ENCODE data around the gene LMOD2. TPM values are rescaled to one million over a fixed set of nuclear protein-coding genes. Genes with fewer than 3 reads are reported as not detected.

Gene LMOD2
- total RNA-seq, 1 experiment from 2014 or later, result not detected

DNA sequence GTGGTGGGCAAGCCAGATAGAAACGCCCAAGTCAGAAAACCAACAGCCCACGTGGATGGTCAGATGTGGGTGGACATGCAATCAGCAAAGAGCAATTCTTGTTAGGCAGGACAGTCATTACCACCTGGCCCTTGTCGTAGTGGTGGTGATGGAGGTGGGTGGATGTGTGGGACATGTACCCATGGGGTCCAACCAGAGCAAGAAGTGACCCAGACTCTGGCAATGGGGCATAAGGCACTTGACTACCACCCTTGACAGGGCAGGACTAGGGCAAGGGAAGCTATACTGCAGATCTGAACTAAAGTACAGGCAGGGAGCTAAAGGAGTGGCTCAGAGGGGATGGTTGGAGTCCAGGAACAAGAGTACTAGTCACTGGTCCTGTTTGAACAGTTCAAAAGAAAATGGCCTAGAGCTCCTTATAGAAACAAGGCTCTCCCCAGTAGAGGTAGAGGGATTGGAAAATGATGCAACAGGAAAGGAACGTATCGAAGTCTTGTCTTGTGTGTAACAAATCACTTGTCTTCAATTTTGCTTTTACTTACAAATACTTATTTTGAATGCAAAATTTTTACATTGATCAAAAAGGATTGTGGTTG, 17.6 kb downstream of the LMOD2 start:
- DNase-seq (ENCODE audit: low read depth), result no peak

DNA sequence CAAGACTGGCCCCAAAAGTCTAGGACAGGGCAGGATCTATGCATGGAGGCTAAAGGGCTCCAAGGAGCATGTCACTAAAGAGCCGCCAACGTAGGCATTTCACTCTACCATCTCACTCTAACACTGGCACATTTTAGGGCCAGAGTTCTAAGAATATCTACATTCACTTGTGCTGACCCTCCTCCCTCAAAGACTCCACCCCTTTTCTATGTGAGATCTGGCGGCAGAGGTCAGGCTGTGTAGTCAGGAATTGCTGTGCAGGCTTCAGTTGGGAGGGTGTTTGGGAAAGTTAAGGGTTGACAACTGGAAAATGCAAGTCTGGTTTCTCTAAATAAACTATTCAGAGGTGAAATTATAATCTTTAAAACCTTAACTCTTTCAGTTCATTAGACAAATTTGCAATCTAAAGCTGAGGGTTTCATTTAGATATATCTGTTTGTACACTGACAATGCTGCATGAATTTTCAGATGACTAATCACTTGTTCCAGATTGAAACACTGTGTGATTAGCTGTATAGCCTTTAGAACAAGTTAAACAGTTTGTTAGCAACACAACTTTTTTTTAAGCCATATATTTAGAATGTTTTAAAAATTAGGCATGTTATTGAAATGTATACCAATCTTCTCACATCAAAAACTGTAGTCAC, 18.2 kb downstream of the LMOD2 start:
- DNase-seq (ENCODE audit: low read depth), result no peak

DNA sequence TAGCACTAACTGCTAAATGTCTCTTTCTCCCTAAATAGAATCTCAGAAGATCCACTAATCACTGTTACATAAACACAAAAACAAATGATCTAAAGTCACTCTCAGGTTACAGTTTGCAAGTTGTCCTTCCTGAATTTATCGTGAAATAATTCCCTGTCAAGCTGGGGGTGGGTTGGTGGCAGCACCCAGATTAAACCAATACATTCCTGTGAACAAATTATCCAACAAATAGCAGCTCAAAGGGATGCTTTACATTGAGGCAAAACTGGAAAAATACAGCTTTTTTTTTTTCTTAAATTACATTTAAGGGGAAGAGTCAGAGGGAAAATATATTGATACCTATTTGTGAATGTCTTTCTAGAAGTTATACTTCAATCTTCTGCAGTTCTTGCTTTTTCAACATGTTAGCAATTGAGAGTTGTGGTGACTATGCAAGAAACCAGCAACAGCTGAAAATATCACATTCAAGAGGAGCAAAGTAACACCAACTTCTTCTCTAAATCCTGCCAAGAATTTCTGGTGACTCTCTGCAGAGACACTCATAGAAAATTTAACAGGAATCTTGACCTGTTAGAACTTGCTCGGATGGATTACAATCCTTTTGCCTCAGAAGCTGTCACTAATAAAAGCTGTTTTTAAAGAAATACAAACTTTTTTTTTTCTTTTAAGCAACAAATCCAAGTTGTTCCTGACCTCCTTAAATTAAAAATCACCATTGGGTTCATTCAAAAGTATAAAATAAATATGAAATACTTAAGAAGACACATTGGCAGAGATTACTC, 18.9 kb downstream of the LMOD2 start:
- DNase-seq (ENCODE audit: low read depth), result no peak

DNA sequence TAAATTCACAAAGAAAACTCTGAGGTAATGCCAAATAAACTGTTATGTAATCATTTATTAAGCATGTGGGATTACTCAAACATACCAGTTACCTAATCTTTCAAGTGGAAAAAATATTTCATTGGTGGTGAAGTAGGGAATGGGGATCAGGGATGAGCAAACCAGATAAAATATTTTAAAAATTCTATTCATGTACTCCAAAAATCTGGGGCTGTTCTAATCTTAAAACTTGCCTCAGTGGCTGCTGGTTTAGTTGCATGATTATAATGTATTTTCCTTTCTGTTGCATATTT, 19.5 kb downstream of the LMOD2 start:
- no peak for DNase-seq (ENCODE audit: low read depth)

DNA sequence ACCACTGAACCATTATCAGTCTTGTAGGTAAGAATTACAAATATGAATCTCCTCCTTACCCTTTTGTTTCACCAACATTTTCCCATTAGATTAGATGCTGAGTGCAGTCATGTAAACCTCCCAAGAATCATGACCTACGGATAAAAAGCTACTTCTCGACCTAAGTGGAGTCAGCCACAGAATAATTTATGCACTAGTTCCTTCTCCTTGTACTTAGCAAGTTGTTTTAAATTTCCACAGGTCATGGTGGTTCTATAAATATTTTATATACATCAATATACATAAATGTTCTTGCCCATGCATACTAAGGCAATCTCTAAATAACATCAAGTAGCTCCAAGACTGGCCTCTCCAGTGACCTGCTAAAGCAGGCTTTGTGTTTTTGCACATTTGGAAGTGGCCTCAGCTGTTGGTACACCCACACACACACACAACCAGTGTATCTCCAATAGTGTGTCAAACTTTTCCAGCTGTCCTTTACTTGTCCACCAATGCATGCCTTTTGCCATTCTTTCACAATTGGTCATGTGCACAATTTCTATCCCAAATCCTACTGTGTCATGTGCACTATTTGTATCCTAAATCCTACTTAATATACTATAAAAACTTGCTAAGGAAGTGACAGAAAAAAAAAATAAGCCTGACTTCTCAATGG, 21.5 kb downstream of the LMOD2 start:
- DNase-seq (ENCODE audit: low read depth), result no peak

DNA sequence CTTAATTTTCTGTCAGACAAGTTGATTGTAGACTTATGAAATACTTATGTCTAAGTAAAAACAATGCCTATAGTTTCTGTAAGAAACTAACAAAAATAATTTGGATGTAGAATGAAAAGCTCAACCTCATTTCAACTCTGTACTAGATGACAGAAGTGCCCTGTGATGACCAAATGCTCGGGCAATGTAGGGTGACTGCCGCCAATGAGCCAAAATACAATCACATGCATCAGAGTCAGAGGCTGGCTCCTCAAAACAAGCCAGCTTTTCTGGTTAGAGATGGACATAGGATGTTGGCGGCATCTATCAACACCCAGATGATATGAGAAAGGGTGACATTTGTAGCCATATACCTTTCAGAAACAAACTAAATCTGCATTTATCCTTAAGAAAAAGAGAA, 23.9 kb downstream of the LMOD2 start:
- DNase-seq (ENCODE audit: low read depth), result no peak

DNA sequence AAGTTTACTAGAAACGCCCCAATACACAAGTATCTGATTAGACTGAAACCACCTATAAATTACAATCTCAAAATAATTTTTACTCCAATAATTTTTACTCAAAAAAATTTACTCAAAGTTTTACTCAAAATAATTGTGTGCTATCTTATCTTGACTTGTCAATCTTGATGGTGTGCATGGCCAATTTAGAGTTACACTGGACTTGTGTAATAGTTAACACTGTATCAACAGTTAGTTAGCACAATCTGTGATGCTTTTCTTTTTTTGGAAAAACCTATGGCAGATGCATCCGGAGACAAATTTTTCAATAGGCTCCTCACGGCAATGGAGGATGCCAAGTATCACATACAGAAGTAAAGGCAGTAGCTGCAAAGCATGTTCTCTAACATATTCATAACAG, 24.9 kb downstream of the LMOD2 start:
- DNase-seq (ENCODE audit: low read depth), result no peak

DNA sequence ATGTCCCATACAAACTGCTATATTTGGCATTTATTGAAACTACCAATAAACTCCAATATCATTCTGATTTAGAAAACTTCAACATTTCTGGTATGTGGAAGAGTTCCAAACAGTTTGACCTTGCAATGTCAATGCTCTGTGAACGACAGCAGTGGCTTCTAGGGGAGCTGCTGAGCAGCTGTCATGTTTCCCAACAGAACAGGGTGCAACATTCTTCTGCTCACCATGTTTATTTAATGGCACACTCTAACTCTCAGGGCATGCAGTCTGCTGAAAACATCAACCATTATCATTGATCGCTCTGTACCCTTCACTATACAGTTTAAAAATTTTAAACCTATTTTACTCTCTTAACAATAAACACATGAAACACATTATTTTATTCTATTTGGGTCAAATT, 25.9 kb downstream of the LMOD2 start:
- no peak for DNase-seq (ENCODE audit: low read depth)

DNA sequence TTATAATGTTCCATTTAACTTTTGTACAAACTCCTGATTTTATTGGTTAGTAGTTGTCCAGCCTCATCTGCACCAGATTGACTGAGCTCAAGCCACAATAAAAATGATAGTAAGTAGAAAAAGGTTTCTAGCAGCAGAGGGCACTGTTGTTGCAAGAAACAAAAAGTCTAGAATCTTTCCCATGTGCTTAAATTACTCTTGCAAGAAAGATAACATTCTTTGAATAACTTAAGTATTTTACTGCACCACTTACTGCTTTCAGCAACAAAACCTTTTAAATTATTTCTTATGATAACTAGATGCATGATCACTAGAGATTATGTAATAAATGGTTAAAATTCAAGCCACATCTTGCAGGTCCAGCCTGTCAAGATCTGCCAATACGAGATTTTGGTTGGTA, 27.0 kb downstream of the LMOD2 start:
- DNase-seq (ENCODE audit: low read depth), result peak; percentile 35

DNA sequence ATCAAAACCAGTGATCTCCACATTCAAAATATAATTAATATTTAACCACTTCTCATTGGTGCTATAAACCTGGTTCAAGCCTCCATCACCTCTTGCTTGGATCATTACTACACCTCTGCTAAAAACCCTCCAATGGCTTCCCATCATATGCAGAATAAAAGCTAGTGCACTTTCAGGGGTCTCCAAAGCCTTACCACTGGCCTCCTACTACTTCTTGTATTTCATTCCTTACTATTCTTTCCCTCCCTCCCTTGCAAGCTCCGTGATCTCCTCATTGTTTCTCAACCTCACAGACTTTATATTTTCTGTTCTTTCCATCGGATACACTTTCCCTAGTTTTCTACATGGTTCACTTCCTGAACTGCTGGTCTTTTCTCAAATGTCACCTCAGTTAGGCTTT, 31.5 kb downstream of the LMOD2 start:
- DNase-seq (ENCODE audit: low read depth), result no peak

DNA sequence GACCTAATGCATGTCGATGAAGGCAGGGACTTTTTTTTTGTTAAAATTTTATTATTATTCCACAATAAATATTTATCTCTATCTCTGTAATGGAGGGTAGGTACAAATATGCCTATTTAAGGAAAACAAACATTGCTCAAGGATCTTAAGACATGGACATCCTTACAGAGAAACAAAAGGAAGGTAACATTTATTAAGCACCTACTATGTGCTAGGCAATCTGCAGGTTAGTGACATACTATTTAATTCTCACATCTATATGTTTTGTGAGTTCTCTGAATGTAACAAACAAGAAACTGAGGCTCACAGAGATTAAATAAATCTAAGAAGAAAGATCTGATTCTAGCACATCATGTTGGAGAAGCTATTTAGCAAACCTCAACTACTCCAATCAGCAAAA, 32.1 kb downstream of the LMOD2 start:
- DNase-seq (ENCODE audit: low read depth), result no peak

DNA sequence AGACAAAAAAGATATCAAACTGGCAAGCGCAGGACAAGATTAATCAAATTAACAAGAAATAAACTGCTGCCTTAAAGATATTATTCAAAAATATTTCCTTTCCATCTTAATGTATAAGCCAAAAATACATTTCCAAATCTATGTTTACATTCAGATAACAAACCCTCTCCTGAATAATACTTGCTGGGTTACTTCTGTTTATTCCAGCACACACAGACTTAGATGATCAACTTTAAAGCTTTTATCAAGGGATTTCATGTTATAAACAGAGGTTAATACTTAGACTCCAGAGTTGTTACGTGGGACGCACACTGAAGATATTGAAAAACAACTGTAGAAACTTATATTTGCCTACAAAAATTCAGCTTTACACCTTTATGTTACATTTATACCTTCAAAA, 33.6 kb downstream of the LMOD2 start:
- DNase-seq (ENCODE audit: low read depth), result no peak

DNA sequence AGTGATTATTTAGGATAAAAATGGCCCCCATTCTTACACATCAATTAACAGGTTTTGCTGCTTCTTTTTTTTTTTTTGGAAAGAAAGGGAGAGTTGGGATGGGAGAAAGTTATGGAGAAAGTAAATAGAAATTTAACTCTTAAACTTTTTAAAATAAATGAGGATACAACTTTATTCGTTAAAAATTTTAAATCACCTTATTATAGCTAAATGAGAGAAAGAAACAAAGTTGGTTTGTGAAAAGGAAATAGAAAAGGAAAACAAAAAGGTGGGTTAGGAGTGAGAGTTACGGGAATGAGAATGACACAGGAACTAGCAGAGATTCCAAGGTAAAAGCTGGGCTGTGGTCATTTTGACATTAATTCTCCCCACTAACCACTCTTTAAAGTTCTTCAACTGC, 34.9 kb downstream of the LMOD2 start:
- no peak for DNase-seq (ENCODE audit: low read depth)

DNA sequence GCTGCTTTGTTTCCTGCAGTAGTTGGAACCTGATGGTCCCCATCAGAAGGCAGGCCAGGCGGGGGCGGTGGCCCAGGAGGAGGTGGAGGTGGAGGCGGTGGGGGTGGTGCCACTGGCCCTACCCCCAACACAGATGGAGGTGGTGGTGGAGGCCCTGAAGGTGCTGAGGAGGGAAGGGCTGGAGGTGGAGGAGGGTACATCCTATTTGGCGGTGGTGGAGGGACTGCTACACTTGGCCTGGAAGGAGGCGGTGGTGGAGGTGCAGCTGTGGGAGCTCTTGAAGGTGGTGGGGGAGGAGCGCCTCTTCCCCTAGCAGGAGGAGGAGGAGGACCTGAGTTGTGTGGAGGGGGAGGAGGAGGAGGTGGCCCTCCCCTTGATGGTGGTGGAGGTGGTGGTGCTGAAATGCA, 36.8 kb downstream of the LMOD2 start:
- DNase-seq (ENCODE audit: low read depth), result no peak

DNA sequence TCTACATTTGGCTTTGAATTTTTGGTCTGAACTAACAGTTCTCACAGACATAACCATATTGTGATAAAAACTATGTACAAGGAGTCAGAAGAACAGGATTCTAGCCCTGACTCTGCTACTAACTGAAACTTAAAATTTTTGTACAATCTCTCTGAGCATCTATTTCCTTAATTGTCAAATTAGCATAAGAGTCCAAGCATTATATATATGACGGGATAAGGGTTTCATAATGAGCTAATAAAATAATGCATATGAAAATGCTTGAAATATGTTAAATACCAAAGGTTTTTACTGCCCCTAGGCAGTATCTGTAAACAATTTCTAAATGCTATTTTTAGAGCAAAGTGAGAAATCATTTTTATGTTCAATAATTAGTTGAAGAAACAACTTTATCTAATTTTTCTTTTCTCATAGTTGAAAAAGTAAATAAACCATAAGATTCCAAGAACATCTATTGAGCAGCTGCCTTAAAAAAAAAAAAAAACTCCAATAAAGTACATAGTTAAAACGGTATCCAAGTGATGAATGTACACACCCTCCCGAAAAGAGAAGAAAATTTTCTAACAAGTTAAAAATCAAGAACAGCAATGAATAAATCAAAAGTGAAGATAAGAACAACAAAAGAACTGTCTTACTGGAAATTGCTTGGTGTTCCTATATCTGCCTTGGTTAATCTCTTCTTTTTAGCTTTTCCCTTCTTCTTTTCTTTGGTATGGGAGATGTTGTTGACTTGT, 40.4 kb downstream of the LMOD2 start:
- DNase-seq (ENCODE audit: low read depth), result no peak

DNA sequence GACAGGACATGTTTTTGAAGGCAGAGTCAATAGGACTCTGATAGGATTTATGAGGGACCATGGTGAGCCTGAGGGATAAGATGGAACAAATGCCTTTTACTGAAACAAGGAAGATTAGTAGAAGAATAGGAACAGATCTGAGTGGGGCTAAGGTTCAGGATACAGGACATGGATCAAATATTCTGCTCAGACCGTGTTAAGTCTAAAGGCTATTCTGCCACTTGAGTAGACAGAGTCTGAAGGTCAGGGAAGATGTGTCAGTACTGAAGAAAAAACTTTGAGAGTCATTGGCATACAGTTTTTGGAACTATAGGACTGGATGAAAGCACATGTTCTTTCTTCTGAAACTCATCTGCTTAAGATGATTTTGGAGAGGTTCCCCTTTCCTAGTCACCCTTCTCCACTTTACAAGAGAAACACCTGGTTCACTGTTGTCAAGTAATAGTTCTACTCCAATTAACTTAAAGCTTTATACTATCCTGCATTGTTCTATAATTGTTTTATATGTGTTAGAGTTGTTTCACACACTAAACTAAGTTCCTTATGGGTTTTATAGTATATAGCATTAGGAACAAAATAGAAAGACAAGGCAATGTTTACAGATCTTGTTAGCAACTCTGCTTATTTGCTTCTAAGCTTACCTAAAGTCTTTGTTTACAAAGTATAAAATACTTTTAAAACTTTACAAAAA, 49.7 kb downstream of the LMOD2 start:
- DNase-seq (ENCODE audit: low read depth), result no peak

DNA sequence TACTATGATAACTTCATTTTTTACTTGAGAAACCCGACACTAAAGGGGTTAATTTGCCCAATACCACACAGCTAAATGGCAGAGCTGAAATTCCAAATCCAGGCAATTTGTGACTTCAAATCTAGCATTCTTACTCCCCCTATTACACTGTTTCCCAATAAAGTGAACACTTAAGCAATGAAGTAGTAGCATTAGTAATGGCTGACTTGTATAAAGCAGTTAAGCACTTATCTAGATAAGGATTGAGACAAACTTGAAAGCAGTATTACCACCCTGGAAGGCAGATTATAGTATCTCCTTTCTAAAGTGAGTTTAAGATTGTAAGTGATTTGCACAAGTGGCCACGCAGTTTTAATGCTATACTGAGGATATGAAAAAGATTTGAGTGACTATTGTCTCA, 53.9 kb downstream of the LMOD2 start:
- no peak for DNase-seq (ENCODE audit: low read depth)

DNA sequence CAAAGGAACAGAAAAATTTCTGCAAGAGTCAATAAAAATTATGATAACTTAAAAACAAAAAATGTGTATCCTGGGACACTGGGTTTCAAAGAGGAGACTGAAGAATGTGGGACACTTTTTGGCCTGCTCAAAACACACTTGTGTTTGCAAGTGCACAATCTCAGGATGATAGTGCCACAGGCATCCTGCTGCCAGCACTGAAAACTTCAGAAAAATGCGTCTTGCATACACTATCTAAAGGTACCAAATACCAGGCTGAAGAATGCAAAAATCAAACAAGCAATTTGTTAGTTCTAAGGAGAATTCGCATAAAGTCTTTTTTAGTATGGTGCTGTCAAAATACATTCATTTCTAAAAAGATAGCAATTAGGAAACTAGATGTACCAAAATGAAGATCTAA, 55.0 kb downstream of the LMOD2 start:
- no peak for DNase-seq (ENCODE audit: low read depth)

DNA sequence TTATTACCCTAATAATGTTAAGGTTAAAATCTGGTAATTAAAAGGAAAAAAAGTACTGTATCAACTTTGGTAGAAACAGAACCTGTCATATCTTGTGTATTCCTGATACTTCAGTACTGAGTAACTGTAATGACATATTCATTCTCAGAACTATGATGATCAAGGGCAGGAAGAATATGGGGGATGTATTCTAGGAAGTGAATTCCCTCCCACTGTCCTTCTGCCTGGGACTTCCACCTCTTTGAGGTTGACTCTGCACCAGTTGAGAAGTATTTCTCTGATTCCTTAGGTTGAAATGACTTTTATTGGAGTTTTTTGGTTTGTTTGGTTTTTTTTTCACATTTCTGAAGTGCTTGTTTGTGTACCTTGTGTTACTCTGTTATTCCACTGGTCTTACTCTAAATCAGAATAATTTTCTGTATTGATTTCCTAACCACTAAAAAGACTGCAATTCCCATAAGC, 56.2 kb downstream of the LMOD2 start:
- no peak for DNase-seq (ENCODE audit: low read depth)

DNA sequence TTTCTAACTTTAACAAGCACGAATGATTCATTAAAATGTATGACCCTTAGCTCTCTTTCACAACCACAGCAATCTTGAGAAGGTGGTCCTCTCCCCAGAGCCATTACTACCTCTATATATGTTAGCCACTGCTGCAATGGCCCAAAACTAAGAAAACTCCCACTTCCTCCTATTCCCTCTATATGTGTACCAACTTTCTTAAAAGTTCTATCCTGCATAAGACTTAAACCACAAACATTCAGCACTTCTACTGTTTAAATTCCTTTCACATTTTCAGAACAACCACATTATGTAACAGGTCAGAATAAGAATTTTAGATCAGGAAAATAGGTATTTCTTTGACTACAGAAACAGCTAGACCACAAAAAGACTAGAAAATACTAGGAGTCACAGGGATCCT, 57.0 kb downstream of the LMOD2 start:
- DNase-seq (ENCODE audit: low read depth), result no peak

Data from Daoy (cell line).